Measurements from ENCODE around the gene KRT6C.

Gene KRT6C

DNA sequence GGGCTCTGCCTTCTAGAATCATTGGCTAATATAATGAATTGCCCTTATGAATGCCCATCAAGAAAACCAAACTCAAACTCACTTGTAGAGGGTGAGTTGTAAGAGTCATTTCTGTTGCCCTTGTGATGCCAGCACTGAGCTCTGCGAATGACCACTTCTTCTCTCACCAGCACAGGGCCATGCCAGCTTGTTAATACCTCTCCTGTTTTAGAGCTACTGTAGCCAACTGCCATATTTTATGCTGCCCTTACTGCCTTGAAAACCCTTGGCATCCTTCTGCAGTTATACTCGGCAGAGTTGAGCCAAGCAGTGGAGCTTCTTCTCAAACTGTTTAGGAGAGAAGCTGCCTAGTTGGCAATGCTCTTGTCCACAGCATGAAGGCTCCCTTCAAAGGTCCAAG lies 47.6 kb downstream of the KRT6C start:
- no peak for TF ChIP-seq GATA1 (IDR thresholded peaks at IDR 0.05; ENCODE audit: low read depth, low read length)
- TF ChIP-seq POLR2A (IDR thresholded peaks at IDR 0.05; ENCODE audit: low read length) = no peak
- DNase-seq = no peak

- no peak for DNase-seq
- TF ChIP-seq POLR2A (IDR thresholded peaks at IDR 0.05; ENCODE audit: low read length) = no peak
- TF ChIP-seq GATA1 (IDR thresholded peaks at IDR 0.05; ENCODE audit: low read depth, low read length) = no peak
Observed at GRCh38 chr12:52425466-52425865, 48.1 kb downstream of the KRT6C start.

DNA sequence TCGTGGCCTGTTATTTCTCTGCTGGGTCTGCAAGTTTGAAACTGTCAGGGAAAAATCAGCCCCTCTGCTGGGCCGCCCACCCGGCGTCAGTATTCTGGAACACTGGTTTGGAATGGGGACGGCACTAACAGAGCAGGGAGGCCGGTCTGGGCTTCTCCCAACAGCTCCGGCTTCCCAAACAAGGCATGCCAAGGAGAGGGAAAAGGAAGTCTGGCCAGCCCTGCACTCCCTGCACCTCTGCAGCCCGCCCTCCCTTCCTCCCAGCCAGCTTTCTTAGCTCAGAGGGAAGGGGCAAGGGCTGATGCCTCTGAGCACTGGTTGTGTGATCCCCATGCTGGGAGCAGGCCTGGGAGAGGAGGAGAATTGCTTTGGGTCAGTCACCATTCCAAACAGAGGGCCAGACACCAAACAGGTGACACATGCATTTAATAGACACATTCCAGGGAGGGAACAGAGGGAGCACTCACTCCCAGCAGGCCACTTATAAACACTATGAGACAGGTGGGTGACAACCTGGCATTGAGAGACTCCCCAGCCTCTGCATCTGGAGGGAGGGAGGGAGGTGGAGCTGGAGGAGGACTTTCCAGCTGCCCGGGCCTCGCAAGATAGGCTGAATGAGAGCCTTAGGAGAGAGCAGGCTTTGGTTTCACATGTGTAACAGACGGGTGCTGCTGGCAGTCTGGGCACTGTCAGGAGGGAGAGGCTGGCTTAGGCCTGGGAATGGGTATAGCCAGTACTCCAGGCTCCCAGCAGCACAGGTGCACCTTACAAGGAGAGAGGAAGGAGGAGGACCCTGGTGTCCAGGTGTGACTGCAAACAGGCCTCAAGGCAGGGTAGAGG lies 49.7 kb downstream of the KRT6C start:
- no peak for DNase-seq
- TF ChIP-seq GATA1 (IDR thresholded peaks at IDR 0.05; ENCODE audit: low read depth, low read length) (no peak), POLR2A (IDR thresholded peaks at IDR 0.05; ENCODE audit: low read length) (no peak)

GRCh38 chr12:52423035-52423434 lies 50.6 kb downstream of the KRT6C start:
- TF ChIP-seq GATA1 (IDR thresholded peaks at IDR 0.05; ENCODE audit: low read depth, low read length) (no peak), POLR2A (IDR thresholded peaks at IDR 0.05; ENCODE audit: low read length) (no peak)
- no peak for DNase-seq

DNA sequence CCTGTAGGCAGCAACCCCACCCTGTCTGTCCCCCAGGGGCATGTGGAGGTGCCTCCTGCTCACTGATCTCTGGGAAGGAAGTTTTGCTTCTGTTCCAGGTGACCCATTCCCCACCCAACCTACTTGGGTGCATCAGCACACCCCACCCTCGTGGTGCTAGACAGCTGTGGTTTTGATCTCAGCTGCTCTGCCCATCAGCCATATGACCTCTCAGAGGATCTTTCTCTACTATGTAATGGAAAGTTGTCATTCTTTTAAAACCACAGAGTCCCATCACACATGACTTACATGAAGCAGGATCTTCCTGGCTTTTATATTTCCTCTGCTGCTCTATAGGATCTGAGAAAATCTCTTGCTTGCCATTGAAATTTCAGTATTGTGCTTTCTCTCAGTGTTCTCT lies 53.9 kb downstream of the KRT6C start:
- no peak for DNase-seq
- TF ChIP-seq POLR2A (IDR thresholded peaks at IDR 0.05; ENCODE audit: low read length) (no peak), GATA1 (IDR thresholded peaks at IDR 0.05; ENCODE audit: low read depth, low read length) (no peak)

DNA sequence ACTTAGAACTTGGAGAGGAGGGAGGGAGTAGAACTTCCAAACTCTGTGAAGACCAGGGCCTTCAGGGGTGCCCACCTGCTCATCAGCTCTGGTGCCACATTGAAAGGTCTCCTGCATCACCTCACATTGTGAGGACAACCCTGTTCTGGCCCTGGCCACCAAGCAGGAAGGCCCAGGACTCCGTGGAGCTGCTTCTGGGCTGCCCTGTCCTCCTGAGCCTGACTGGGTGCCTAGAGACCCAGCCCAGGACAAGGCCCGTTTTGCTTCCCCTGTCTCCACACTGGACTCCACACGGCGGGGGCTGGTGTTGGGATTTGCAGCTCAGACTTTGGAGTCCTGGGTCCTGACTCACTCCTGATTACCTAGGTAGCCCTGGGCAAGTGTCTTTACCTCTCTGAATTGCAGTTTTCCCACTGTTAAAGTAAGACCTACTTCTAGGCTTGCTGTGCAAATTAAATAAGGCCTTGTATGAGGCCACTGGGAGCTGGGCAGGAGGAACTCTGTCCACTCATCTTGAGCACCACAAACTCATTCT lies 55.0 kb downstream of the KRT6C start:
- no peak for TF ChIP-seq GATA1 (IDR thresholded peaks at IDR 0.05; ENCODE audit: low read depth, low read length)
- TF ChIP-seq POLR2A (IDR thresholded peaks at IDR 0.05; ENCODE audit: low read length) = no peak
- DNase-seq = no peak
